ENCODE measurements around the gene CDIP1. TPM values are rescaled to one million over a fixed set of nuclear protein-coding genes. Genes with fewer than 3 reads are reported as not detected.

Gene CDIP1
- total RNA-seq, 2 experiments from 2014 or later: 13.5 to 34.2 TPM

DNA sequence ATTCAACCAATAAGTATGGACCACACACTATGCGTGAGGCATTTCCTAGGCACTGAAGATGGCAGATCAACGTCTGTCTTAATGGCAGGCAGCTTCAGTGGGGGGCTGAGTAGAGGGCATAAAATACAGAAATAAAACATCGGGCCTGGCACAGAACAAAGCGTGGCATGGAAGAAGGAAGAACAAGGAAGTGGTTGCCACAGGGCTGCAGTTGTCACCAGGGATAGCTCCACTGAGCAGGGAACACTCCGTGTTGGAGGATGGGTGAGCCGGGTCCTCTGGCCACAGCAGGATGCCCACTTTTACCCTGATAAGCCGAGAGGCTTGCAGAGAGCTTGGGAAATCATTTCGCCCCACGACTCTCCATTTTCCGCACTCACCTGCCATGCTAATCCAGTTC, 6.3 kb downstream of the CDIP1 start:
- no peak overlapping the region for H3K4me2 ChIP-seq (ENCODE audit: low read length)
- H3K4me1 ChIP-seq (ENCODE audit: insufficient read depth, low read length, poor library complexity, severe bottlenecking): peaks cover 37% of the 10 kb centered on the region
- H3K9me3 ChIP-seq (ENCODE audit: low read length): no peaks in the 10 kb centered on the region
- no peaks in the 10 kb centered on the region for H3K9me2 ChIP-seq (ENCODE audit: insufficient read depth, low read length)
- H3K4me3 ChIP-seq (ENCODE audit: low read depth, low read length, poor library complexity, severe bottlenecking): no peak overlapping the region
- ChIA-PET POLR2A (no interaction called here), CTCF (ENCODE audit: unreplicated experiment) (no interaction called here)
- DNase-seq (ENCODE audit: low spot score): no peak
- no peaks in the 10 kb centered on the region for H4K20me1 ChIP-seq (ENCODE audit: insufficient read depth, low read length)
- intact Hi-C loops (cut with micrococcal nuclease; ENCODE audit: unreplicated experiment): no loop called here
- H3K27ac ChIP-seq (ENCODE audit: low read depth, low read length, poor library complexity, severe bottlenecking): no peak overlapping the region
- no peak for TF ChIP-seq EZH2phosphoT487 (IDR thresholded peaks at IDR 0.05; ENCODE audit: borderline replicate concordance, low read depth, low read length)
- TF ChIP-seq, protein P1, sequence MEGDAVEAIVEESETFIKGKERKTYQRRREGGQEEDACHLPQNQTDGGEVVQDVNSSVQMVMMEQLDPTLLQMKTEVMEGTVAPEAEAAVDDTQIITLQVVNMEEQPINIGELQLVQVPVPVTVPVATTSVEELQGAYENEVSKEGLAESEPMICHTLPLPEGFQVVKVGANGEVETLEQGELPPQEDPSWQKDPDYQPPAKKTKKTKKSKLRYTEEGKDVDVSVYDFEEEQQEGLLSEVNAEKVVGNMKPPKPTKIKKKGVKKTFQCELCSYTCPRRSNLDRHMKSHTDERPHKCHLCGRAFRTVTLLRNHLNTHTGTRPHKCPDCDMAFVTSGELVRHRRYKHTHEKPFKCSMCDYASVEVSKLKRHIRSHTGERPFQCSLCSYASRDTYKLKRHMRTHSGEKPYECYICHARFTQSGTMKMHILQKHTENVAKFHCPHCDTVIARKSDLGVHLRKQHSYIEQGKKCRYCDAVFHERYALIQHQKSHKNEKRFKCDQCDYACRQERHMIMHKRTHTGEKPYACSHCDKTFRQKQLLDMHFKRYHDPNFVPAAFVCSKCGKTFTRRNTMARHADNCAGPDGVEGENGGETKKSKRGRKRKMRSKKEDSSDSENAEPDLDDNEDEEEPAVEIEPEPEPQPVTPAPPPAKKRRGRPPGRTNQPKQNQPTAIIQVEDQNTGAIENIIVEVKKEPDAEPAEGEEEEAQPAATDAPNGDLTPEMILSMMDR (conservative IDR thresholded peaks at IDR 0.05; ENCODE audit: low read length): no peak
- BruUV-seq (replicated peaks): no TSS peak
- H3K36me3 ChIP-seq (ENCODE audit: insufficient read depth, low read length): no peaks in the 10 kb centered on the region; the same call in 1 of the 2 replicates
- no peak overlapping the region for H2AFZ ChIP-seq (ENCODE audit: low read length)
- peaks cover 5% of the 10 kb centered on the region; the same call in 1 of the 2 replicates for H3K79me2 ChIP-seq (ENCODE audit: insufficient read depth, low read depth, low read length)

GRCh38 chr16:4531811-4532210, 6.8 kb downstream of the CDIP1 start:
- peaks cover 5% of the 10 kb centered on the region; the same call in 1 of the 2 replicates for H3K79me2 ChIP-seq (ENCODE audit: insufficient read depth, low read depth, low read length)
- POLR2A ChIA-PET: no interaction called here
- no peak overlapping the region for H3K4me2 ChIP-seq (ENCODE audit: low read length)
- intact Hi-C loops (cut with micrococcal nuclease; ENCODE audit: unreplicated experiment): no loop called here
- H3K9me3 ChIP-seq (ENCODE audit: low read length): no peaks in the 10 kb centered on the region
- CTCF ChIA-PET (ENCODE audit: unreplicated experiment): interaction anchor here (0.6 kb wide), 1 partner anchor 55 kb away, joined by 3 read pairs; the partner anchor contains the start of gene HMOX2
- H2AFZ ChIP-seq (ENCODE audit: low read length): no peak overlapping the region
- H3K9me2 ChIP-seq (ENCODE audit: insufficient read depth, low read length): no peaks in the 10 kb centered on the region
- H3K36me3 ChIP-seq (ENCODE audit: insufficient read depth, low read length): no peaks in the 10 kb centered on the region; the same call in 1 of the 2 replicates
- TF ChIP-seq, protein P1 (conservative IDR thresholded peaks at IDR 0.05; ENCODE audit: low read length): no peak
- TF ChIP-seq EZH2phosphoT487 (IDR thresholded peaks at IDR 0.05; ENCODE audit: borderline replicate concordance, low read depth, low read length): no peak
- H3K27ac ChIP-seq (ENCODE audit: low read depth, low read length, poor library complexity, severe bottlenecking): no peak overlapping the region
- no peaks in the 10 kb centered on the region for H4K20me1 ChIP-seq (ENCODE audit: insufficient read depth, low read length)
- no peak overlapping the region for H3K4me3 ChIP-seq (ENCODE audit: low read depth, low read length, poor library complexity, severe bottlenecking)
- no TSS peak for BruUV-seq (replicated peaks)
- no peak for DNase-seq (ENCODE audit: low spot score)
- H3K4me1 ChIP-seq (ENCODE audit: insufficient read depth, low read length, poor library complexity, severe bottlenecking): peaks cover 39% of the 10 kb centered on the region

Measured in OCI-LY7 (cell line).